ENCODE data around the gene MGAT2.
"Not testable (repeated sequence)": the region's sequence is repeated elsewhere in the genome, so short reads cannot be mapped to it uniquely, and the experiment has no call there.

MGAT2 gene

DNA sequence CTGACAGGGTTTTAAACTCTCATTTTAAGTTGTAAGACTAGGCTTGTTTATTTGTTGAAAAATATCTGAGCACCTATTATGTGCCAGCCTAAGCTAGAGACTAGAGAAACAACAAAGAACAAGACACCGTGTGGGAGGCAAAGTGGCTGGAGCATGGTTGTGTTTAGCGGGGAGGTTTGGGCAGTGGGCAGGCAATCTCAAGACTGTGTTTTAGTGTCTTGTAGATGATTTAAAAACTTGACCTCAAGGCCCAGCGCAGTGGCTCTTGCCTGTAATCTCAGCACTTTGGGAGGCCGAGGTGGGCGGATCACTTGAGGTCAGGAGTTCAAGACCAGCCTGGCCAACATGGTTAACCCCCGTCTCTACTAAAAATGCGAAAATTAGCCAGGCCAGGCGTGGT lies 7.9 kb upstream of the MGAT2 start:
- FAIRE-seq: no peak

DNA sequence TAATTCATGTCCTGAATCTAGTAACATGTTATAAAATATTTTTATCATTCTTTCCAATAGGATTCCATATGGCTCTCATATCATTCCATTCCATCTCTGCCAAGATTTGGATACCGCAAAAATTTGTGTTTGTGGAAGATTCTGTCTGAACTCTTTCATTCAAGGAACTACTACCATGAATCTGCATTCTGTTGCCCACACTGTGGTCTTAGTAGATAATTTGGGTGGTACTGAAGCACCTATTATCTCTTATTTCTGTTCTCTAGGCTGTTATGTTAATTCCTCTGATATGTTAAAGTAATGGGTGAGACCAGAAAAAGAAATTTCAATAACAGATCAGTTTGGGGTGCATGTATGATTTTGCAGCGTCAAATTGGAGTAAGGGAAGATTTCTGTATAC lies 6.4 kb upstream of the MGAT2 start:
- no peak for FAIRE-seq

DNA sequence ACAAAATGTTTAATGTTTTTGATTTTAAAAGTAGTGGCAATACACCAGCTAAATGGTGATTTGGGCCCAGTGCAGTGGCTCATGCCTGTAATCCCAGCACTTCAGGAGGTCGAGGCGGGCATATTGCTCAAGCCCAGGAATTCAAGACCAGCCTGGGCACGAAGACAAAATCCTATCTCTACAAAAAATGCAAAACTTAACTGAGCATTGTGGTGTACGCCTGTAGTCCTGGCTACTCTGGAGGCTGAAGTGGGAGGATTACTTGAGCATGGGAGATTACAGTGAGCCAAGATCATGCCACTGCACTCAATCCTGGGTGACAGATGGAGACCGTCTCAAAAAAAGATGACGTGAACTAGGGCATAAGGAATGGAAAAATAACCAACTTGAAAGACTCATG lies 4.8 kb upstream of the MGAT2 start:
- no peak for FAIRE-seq

DNA sequence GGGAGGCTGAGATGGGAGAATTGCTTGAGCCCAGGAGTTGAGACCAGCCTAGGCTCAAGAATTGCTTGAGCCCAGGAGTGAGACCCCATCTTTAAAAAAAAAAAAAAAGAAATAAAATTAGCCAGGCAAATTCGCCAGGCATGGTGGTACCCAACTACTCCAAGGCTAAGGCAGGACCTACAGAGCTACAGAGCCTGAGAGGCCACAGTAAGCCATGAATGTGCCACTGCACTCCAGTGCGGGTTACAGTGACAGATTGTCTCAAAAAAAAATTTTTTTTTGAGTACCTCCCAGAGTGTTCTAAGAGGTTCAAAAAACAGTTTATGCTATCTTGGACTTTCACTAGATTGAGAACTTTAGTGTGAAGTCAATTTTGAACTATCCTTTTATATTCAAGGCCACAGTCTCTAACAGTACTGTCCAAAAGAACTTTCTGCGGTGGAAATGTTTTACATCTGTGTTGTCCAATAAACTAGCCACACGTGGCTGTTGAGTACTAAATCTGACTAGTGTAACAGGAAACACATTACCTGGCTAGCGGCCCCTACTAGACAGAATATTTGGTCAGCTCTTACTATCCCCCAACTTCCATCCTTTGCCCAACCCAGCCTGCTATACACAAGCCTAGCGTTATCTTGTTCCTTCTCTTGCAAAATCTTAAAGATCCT lies 2.6 kb upstream of the MGAT2 start:
- no peak for FAIRE-seq

DNA sequence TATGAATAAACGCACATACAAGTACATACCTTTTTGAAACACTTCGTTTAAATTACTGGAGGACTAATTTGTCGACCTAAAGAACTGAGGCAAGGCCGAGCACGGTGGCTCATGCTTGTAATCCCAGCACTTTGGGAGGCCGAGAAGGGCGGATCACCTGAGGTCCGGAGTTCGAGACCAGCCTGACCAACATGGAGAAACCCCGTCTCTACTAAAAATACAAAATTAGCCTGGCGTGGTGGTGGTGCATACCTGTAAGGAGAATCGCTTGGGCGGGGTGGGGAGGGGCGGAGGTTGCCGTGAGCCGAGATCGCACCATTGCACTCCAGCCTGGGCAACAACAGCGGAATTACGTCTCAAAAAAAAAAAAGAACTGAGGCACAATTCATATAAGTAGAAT lies 1.3 kb upstream of the MGAT2 start:
- not testable (repeated sequence) for FAIRE-seq

DNA sequence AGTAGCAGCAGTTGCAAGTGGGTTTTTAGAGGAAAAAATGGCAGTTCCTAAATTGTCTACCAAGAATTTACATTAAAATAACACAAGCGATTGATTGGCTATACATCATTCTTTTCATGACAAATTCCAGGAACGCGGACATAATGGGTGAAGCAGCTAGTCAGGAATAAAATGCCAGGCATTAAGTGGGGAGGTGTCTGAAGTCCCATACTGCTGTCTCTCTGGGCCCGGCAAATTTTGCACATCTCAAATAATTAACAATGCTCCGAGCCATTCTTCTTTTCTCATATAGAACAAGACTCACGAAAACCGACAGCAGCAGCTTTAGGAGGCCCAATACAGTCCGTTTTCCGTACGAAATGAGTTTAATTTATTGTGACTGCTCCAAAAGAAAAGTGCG lies 869 bp upstream of the MGAT2 start:
- FAIRE-seq: no peak

DNA sequence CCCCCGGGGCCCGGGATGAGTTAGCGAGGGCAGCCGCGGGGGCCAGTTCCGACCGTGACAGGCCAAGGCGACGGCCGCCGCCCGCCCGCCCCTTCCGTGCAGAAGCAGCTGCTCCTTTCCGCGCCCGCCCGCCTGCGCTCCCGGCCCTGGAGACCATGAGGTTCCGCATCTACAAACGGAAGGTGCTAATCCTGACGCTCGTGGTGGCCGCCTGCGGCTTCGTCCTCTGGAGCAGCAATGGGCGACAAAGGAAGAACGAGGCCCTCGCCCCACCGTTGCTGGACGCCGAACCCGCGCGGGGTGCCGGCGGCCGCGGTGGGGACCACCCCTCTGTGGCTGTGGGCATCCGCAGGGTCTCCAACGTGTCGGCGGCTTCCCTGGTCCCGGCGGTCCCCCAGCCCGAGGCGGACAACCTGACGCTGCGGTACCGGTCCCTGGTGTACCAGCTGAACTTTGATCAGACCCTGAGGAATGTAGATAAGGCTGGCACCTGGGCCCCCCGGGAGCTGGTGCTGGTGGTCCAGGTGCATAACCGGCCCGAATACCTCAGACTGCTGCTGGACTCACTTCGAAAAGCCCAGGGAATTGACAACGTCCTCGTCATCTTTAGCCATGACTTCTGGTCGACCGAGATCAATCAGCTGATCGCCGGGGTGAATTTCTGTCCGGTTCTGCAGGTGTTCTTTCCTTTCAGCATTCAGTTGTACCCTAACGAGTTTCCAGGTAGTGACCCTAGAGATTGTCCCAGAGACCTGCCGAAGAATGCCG lies 699 bp downstream of the MGAT2 start:
- no peak for FAIRE-seq

DNA sequence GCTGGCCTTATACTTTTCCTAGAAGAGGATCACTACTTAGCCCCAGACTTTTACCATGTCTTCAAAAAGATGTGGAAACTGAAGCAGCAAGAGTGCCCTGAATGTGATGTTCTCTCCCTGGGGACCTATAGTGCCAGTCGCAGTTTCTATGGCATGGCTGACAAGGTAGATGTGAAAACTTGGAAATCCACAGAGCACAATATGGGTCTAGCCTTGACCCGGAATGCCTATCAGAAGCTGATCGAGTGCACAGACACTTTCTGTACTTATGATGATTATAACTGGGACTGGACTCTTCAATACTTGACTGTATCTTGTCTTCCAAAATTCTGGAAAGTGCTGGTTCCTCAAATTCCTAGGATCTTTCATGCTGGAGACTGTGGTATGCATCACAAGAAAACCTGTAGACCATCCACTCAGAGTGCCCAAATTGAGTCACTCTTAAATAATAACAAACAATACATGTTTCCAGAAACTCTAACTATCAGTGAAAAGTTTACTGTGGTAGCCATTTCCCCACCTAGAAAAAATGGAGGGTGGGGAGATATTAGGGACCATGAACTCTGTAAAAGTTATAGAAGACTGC lies 1.5 kb downstream of the MGAT2 start:
- no peak for FAIRE-seq

DNA sequence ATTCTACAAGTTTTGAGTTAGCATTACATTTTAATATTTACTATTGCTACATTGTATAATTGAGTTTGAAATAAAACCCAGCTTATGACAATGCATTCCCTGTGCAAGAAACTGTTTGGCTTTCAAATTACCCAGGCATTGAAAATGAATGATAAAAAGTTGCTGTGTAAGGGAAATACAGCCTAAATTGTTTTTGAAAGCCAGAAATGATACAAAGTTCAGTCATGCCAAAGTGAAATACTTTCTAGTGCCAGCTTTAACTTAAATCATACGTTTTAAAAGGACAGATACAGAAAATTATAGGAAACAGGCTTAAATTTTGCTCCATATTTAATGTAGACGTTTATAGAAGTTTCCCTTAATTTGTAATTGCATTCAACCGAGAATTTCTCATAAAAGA lies 2.8 kb downstream of the MGAT2 start:
- FAIRE-seq: no peak

DNA sequence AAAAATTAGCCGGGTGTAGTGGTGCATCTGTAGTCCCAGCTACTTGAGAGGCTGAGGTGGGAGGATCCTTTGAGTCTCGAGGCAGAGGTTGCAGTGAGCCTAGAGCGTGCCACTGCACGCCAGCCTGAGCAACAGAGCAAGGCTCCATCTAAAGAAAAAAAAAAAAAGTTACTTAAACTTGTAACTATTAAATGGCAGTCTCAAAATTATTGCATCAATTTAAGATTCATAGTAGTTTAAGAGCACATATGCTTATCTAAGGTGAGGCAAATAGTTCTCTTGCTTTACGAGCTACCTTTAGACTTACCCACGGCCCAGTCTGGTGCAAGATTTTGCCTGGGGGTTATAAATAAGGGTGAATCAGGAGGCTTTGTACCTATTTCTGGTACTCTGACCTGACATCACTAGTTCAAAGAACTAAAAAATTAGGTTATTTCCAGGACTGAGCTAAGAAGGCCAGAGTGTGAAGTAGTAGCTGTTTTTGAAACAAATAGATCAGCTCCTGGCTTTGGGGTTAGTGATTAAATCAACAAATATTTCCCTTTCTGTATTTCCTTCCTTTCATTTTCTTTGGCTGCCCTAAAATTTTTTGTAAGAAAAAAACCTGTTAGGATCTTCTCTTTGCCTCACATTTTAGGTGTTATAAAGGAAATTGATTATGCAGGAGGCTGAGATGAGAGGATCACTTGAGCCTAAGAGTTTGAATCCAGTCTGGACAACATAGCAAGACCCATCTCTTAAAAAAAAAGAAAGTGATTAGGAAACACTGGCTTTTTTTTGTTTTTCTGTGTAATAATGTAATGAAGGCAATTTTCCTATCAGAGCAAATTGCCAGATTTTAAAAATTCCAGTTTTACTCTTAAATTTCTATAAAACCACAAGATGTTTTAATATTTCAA lies 3.6 kb downstream of the MGAT2 start:
- no peak for FAIRE-seq

DNA sequence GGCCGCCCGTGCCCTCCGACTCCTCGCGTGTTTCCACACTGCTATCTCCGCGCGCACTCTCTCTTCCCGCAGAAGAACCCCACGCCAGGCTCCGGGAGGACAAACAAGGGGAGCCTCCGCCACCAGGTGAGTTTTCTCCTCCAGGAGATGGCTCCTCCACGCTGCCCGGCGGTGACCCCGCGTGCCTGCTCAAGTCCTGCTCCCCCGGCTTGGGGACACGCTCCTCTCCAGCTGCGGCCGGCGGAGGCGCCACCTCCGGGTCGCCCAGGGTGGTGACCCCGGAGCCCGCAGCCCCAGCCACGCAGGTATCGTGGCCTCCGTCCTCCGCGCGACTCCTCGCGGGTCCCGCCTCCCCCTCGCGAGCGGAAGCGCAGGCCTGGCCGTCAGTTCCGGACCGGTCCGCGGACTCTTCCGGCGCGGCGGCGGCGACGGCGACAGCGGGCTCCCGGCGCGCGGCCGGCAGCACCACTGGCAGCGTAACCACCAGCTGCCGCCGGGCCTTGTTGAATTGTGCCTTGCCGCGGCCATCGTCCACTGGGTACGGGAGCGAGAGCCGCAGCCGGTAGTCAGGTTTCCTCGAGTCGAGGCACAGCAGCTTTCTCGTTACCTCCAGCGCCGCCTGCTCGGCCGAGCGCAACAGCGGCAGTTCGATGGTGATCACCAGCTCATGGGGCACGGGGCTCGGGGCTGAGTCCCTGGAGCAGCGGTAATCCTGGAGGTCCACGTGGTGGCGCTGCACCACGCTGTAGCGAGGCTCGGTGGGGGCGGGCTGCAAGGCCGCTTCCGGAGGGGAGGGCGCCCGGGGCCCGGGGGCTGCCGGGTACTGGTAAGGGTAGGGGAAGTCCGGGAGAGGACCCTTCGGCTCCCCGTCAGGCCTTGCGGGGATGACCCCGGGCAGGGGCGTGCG lies 13.3 kb downstream of the MGAT2 start:
- FAIRE-seq: peak; percentile 3

DNA sequence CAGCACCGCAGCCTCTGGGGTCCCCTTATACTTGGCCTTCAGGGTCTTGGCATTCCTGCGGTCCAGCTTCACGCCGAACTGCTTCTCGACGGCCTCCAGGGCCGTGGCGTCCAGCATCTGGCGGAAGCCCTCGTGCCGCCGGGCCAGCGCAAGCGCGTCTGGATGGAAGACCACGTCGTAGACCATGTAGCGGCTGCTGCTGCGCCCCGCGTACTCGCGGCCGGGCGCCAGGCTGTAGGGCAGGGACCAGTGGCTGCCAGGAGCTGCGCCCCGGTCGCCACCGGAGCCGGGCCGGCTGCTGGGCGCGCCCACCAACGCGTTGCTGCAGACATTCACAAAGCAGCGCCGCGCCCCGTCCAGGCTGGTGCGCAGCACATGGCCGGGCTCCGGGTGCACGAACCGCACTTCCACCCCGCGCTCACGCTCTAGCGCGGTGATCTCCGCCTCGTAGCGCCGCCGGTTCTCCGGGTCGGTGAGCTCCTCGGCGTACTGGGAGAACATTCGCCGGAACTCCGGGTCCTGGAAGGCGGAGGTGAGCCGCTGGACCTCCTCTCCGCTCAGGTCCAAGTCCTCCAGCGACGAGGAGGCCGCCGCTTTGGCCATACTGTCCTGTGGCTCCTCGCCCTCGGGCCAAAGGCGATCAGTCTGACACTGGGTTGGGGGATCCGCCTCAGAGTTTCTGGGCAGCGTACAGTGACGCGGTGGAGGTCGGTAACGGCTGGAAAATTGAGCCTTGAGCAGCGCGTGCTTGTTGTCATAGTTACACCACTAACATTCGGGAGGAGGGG lies 14.1 kb downstream of the MGAT2 start, which contains the start of gene DNAAF2:
Gene DNAAF2 (minus strand): TSS at position 698 of the 788 bp plus-strand sequence. CDS start 95 bp downstream, at position 603.
- FAIRE-seq: no peak

DNA sequence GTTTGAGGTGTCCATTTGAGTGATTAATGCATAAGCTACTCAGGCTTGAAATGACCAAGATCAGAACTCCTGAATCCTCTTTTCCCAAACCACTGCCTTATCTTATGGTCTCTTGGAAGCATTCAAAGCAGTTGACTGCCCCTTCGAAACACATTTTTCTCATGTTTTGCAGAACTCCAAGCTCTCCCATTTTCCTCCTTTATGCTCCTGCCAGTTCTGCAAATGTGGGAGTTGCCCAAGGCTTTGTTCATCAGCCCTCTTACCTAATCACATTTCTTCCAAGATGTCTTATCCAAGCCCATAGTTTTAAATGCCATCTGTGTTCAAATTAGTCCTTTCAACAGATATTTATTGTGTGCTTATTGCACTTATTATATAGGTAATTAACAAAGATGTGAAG lies 16.3 kb downstream of the MGAT2 start:
- no peak for FAIRE-seq

DNA sequence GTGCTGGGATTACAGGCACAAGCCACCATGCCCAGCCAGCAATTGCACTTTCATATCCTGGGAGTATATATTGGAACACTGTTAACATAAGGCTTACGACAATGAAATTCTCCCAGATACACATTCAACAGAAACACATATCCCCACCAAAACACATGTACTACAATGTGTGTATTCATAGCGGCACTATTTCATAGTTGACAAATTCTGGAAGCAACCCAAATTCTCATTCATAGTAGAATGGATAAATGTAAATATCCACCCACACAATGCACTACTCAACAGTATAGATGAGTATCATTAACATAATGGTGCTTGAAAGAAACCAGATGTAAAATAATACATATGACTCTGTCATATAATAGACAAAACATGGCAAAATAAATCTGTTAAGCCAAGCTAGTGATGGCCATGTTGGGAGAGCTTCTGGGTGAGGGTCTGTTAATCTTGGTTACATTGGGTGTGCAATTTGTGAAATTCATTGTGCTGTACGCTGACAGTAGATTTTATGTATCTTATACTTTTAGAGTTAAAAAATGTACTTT lies 17.0 kb downstream of the MGAT2 start:
- no peak for FAIRE-seq

DNA sequence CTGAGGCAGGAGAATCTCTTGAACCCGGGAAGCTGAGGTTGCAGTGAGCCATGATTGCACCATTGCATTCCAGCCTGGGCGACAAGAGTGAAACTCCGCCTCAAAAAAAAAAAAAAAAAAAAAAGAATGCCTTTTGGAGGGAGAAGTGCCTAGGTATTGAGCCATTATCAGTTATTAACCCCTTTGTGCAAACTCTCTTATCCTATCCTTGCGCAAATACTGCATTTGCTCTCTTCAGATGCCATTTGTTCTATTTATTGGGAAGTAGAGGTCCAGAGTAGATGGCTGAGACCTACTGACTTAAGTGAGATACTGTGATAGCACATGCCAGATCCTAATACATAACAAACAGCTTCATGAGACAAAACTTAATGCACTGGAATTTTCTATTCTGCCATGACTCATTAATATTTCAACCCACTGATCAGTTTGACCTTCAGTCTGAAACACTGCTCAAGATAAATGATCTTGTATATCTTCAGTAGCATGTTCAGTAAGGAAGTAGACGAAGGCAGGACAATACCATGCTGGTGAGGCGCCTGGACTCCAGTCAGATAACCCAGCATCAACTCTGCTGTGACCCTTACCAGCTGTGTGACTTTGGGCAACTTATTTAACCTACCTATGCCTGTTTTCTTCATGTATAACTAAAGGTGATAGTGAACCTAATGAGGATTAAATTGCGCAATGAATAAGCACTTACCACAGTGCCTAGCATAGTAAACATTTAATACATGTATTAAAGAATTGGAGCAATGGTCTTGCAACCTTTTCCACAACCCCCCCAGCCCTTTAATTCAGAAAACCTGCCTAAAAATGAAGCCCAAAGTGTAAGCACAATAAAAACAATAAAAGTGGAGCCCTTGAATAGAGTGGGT lies 20.2 kb downstream of the MGAT2 start:
- FAIRE-seq: no peak

DNA sequence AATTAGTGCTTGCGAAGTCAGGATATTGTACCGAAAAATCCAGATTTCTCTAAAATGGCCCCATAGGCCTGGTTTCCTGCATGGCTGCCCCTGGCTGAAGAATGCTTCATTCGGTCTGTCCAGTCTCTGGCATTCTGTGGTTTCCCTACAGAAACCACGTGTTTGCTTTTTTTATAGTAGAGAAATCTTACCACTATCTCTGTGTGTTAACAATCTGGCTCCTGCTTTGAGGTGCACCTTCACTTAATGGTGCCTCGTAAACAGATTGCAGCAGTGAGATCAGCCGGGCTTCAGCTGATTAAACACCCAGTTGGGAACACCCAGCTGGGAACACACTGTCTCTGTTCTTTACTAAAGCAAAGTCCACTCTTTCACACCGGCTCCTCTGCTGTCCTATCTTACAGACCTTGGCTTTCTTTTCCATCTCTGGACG lies 21.1 kb downstream of the MGAT2 start:
- FAIRE-seq: no peak

DNA sequence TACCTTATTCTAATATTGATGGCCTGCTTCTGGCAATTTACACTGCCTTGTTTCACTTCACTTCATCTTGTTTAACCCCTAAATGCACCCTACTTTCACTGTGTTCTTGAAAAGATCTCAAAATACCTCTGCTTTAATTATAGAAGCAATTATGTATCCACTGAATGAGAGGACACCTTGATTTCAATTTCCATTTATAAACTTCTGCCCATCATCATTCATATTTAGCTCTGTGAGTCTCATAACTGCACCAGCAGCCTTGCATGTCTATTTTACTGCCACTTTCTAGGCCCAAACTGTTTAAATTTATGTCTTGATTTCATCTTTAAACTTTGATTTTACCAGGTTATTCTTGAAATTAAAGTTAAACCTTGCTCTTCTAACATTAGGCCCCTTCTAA lies 21.6 kb downstream of the MGAT2 start:
- FAIRE-seq: no peak

DNA sequence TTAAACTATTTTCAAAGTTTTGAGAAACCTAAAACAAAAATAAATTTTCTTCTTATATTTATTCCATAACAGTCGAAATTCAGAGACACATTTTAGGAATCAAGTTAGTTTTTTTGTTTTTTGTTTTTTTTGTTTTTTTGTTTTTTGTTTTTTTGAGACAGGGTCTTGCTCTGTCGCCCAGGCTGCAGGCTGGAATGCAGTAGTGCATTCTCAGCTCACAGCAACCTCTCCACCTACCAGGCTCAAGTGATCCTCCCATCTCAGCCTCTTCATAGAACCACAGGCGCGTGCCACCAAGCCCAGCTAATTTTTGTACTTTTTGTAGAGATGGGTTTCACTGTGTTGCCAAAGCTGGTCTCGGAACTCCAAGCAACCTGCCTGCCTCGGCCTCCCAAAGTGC lies 32.9 kb downstream of the MGAT2 start:
- peak; percentile 76 for FAIRE-seq

DNA sequence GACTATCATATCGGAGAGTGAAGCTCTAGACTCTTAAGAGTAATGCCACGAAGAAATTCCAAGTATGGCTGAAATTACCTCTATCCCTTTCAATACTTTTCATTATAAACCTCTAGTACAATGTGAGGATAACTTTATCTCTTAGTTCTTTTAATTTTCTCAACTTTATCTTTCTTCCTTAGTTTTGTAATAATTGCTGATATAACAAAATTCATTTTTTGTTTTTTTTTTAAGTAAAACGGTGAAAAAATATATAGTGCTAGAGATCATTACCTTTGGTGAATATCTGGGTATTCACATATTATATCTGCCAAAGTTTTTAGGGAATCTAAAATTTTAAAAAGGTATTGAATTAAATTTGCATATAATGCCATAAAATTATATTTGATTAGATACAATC lies 33.9 kb downstream of the MGAT2 start:
- no peak for FAIRE-seq

DNA sequence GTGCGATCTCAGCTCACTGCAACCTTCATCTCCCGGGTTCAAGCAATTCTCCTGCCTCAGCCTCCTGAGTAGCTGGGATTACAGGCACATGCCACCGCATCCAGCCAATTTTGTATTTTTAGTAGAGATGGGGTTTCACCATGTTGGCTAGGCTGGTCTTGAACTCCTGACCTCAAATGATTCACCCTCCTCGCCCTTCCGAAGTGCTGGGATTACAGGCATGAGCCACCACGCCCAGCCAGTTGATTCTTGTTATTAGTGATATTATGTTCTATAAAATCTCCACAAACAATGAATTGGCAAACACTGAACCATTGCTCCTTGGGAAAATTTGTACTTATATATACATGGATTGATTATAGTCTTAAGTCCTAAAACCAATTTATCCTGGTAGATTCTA lies 36.9 kb downstream of the MGAT2 start:
- FAIRE-seq: not testable (repeated sequence)
